Neural cell (in vitro differentiated cells): Measurements from ENCODE around the gene LSM3.

Experiments used
- EP300 ChIP-seq: fragments of 450-650 bp; conservative IDR thresholded peaks from 2 replicates; pipeline ENCODE4 v1.6.1; 2014; ENCODE audit warnings: antibody characterized with exemption, mild to moderate bottlenecking, moderate library complexity; ENCODE audit not compliant: poor library complexity, severe bottlenecking
- POLR2AphosphoS5 ChIP-seq: IDR thresholded peaks from 2 replicates; pipeline ENCODE4 v1.6.1; 2012
- SMC3 ChIP-seq: fragments of 450-650 bp; conservative IDR thresholded peaks from 2 replicates; pipeline ENCODE4 v1.6.1; 2014; ENCODE audit warnings: antibody characterized with exemption, mild to moderate bottlenecking, moderate library complexity; ENCODE audit not compliant: poor library complexity
- TF ChIP-seq, protein P1 (sequence below): IDR thresholded peaks from 2 replicates; pipeline ENCODE4 v1.6.1; 2012; ENCODE audit warnings: borderline replicate concordance
- TF ChIP-seq, protein P2 (sequence below): fragments of 450-650 bp; IDR thresholded peaks from 2 replicates; pipeline ENCODE4 v1.5.1; 2014; ENCODE audit warnings: antibody characterized with exemption, mild to moderate bottlenecking, moderate library complexity; ENCODE audit not compliant: poor library complexity, severe bottlenecking

DNA sequence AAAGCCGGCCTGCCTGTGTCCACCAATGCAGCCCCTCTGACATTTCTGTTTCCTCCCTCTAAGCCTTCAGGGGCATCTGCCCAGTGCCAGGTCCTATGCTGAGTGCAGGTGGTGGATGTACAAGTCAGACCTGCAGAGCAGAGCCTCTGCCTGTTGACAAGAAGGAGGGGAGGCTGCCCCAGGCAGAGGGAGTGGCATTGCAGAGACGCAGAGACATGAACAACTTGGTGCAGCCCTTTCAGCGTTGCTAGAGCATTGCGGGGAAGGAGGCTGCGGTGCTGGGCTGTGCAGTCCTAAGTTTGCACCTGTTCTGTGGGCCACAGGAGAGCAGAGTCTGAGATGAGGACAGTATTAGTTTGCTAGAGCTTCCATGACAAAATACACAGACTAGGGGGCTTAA lies 65.2 kb downstream of the LSM3 start:
- TF ChIP-seq EP300 (no peak), POLR2AphosphoS5 (no peak), SMC3 (no peak)
- TF ChIP-seq, protein P1, sequence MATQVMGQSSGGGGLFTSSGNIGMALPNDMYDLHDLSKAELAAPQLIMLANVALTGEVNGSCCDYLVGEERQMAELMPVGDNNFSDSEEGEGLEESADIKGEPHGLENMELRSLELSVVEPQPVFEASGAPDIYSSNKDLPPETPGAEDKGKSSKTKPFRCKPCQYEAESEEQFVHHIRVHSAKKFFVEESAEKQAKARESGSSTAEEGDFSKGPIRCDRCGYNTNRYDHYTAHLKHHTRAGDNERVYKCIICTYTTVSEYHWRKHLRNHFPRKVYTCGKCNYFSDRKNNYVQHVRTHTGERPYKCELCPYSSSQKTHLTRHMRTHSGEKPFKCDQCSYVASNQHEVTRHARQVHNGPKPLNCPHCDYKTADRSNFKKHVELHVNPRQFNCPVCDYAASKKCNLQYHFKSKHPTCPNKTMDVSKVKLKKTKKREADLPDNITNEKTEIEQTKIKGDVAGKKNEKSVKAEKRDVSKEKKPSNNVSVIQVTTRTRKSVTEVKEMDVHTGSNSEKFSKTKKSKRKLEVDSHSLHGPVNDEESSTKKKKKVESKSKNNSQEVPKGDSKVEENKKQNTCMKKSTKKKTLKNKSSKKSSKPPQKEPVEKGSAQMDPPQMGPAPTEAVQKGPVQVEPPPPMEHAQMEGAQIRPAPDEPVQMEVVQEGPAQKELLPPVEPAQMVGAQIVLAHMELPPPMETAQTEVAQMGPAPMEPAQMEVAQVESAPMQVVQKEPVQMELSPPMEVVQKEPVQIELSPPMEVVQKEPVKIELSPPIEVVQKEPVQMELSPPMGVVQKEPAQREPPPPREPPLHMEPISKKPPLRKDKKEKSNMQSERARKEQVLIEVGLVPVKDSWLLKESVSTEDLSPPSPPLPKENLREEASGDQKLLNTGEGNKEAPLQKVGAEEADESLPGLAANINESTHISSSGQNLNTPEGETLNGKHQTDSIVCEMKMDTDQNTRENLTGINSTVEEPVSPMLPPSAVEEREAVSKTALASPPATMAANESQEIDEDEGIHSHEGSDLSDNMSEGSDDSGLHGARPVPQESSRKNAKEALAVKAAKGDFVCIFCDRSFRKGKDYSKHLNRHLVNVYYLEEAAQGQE: no peak
- TF ChIP-seq, protein P2, sequence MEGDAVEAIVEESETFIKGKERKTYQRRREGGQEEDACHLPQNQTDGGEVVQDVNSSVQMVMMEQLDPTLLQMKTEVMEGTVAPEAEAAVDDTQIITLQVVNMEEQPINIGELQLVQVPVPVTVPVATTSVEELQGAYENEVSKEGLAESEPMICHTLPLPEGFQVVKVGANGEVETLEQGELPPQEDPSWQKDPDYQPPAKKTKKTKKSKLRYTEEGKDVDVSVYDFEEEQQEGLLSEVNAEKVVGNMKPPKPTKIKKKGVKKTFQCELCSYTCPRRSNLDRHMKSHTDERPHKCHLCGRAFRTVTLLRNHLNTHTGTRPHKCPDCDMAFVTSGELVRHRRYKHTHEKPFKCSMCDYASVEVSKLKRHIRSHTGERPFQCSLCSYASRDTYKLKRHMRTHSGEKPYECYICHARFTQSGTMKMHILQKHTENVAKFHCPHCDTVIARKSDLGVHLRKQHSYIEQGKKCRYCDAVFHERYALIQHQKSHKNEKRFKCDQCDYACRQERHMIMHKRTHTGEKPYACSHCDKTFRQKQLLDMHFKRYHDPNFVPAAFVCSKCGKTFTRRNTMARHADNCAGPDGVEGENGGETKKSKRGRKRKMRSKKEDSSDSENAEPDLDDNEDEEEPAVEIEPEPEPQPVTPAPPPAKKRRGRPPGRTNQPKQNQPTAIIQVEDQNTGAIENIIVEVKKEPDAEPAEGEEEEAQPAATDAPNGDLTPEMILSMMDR: no peak
